Muscle of back (tissue), 13 donors: ENCODE results near the gene CTAG2. TPM values are rescaled to one million over a fixed set of nuclear protein-coding genes. Genes with fewer than 3 reads are reported as not detected.
A peak's percentile ranks its signal among the peaks of the same experiment; 100 is the strongest.
"Not testable (repeated sequence)": the region's sequence is repeated elsewhere in the genome, so short reads cannot be mapped to it uniquely, and the experiment has no call there.

Experiments
- DNase-seq, 3 donors: peaks; one replicate each; pipeline versions ENCODE4 v3.0.0 to v3.0.0-alpha.2; 2013
- long read RNA-seq, 9 donors: transcript quantifications; one replicate each; lab custom pipeline, GENCODE V29; 2026
- polyA plus RNA-seq, 10 donors: library from polyadenylated mRNA; unstranded; fragments of 120-200 nt; gene quantifications; one replicate each; pipeline ENCODE4 v1.2.1, GENCODE V29; 2013; ENCODE audit not compliant: insufficient read length in 10 of 10

The CTAG2 gene
- polyA plus RNA-seq, result not detected
- long read RNA-seq, donor 1, result 0 reads
- long read RNA-seq, donor 2, result 0 reads
- long read RNA-seq, donor 3, result 0 reads
- long read RNA-seq, donor 4, result 0 reads
- long read RNA-seq, donor 5, result 0 reads
- long read RNA-seq, donor 6, result 0 reads
- long read RNA-seq, donor 7, result 0 reads
- long read RNA-seq, donor 8, result 0 reads
- long read RNA-seq, donor 9, result 0 reads

DNA sequence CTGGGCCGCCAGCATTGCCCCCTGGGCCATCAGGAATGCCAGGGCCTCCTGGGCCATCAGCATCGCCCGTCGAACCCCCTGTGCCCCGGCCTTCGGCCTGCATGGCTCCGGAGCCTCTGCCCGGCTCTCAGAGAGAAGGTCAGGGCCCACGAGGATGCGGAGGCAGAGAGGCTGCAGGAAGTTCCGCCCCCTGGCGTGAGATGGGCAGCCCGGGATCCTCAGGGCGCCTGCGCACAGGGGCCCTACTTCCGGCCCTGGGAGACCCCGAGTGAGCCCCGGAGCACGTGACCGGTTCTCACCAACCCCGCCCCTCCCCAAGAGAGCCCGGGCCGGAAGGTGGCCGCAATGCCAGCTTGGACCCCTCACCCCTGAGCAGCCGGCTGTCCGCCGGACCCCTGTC lies at the start of gene CTAG2:
Gene CTAG2, minus strand, starts transcription at position 167 of the 400 bp plus-strand sequence. Its CDS starts 64 bp downstream, at position 103.
- DNase-seq, result not testable (repeated sequence)

DNA sequence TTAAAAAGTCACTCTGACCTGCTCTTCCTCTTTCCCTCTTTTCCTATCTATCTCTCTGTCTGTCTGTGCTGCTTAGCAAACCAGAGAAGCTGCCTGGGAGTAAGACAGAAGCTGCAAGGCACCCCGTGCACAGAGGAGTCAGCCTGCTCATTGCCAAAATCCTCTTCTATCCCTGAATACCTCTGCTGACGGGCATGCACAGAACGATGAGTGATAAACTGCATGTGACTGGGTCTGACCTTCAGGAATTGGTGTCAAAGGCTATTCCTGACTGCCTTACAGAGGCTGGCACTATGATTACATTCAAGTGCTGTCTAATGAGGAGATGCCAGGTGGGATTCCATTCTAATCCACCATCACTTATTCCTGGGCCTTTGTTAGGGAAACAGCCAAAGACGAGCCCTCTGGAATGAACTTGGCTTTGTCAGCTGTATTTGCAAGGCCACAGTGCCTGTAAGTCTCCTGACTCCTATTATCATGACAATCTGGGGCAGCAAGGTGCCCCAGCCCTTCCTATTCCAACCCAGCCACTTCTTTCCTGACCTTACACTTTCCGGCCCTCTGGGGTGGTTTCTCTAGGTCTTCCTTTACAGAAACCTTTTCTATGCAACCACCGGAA lies 45.4 kb upstream of the CTAG2 start:
- no peak for DNase-seq

GRCh38 chrX:154696676-154697045 lies 43.3 kb upstream of the CTAG2 start:
- DNase-seq, result no peak

GRCh38 chrX:154695911-154696675 lies 42.7 kb upstream of the CTAG2 start:
- peak; percentile 67 to 88 (median 70) for DNase-seq

DNA sequence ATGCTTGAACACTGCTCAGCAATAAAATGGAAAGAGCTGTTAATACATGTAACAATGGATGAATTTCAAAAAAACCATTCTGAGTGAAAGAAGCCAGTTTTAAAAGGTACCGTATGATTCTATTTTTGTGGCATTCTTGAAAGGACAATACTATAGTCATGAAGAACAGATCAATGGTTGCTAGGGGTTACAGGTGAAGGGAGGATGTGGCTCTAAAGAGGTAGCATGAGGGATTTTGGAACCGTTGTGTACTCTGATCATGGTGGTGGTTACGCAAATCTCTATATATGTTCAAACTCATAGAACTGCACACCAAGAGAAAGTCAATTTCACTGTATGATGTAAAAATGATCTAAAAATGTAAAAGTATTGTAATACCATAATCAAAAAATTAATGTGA lies 40.0 kb upstream of the CTAG2 start:
- DNase-seq, result no peak

GRCh38 chrX:154690438-154690837 lies 37.1 kb upstream of the CTAG2 start:
- DNase-seq, result not testable (repeated sequence)

DNA sequence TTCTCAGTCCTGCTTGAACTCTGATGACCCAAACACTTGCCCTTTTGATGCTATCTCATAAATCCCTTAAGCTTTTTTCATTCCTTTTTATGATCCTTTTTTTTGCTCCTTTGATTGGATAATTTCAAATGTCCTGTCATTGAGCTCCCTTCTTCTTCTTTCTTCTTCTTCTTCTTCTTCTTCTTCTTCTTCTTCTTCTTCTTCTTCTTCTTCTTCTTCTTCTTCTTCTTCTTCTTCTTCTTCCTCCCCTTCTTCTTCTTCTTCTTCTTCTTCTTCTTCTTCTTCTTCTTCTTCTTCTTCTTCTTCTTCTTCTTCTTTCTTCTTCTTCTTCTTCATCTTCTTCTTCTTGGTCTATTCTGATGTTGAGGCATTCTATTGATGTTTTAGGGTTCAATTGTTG lies 18.7 kb upstream of the CTAG2 start:
- not testable (repeated sequence) for DNase-seq

GRCh38 chrX:154670848-154671247 lies 17.5 kb upstream of the CTAG2 start:
- not testable (repeated sequence) for DNase-seq

- no peak for DNase-seq
Measured at GRCh38 chrX:154661899-154662298, 8.5 kb upstream of the CTAG2 start.

DNA sequence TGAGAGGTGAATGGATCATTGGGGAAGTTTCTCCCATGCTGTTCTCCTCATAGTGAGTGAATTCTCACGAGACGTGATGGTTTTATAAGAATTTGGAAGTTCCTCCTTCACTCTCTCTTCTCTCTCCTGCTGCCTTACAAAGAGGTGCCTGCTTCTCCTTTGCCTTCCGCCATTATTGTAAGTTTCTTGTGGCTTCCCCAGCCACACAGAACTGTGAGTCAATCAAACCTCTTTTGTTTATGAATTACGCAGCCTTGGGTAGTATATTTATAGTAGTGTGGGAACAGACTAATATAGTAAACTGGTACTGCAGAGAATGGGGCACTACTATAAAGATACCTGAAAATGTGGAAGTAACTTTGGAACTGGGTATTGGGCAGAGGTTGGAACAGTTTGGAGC lies 7.8 kb upstream of the CTAG2 start:
- DNase-seq, result no peak

GRCh38 chrX:154660541-154660940 lies 7.2 kb upstream of the CTAG2 start:
- no peak for DNase-seq

DNA sequence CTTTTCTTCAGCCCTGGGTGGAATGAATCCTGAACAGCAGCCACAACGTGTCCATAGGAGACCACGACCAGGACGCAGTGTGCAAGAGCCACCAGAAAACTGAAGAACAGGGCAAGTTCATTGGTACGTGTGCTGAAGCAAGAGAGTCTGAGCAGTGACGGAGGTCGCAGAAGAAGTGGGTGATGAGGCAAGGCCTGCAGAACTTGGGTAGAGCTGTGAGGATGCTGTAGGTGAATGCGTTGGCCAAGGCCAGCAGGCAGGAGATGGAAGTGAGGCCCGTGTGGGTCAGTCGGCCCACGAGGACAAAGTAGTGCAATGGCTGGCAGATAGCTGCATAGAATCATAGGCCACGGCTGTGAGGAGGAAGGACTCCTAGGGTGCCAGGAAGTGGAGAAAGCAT lies 5.6 kb upstream of the CTAG2 start:
- DNase-seq, result no peak

DNA sequence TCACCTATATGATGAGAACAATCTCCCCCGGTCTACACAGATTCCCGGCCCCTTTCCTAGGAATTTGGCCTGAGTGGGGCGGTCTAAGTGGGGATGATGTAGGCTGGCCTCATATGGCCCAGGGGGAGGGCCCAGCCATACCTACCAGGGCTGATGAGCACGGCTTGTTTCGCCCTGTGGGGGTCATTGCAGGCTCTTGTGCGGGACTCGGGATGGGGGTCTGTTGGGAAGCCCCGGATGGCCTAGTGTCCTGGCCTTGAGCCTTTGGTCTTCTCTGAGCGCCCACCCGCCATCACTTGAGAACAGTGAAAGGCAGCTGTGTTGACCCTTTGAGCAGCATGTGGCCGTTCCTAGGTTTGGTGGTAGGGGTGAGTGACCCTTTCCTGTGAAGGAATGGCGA lies 4.8 kb upstream of the CTAG2 start:
- no peak for DNase-seq

GRCh38 chrX:154657226-154657805 lies 3.9 kb upstream of the CTAG2 start:
- no peak for DNase-seq

DNA sequence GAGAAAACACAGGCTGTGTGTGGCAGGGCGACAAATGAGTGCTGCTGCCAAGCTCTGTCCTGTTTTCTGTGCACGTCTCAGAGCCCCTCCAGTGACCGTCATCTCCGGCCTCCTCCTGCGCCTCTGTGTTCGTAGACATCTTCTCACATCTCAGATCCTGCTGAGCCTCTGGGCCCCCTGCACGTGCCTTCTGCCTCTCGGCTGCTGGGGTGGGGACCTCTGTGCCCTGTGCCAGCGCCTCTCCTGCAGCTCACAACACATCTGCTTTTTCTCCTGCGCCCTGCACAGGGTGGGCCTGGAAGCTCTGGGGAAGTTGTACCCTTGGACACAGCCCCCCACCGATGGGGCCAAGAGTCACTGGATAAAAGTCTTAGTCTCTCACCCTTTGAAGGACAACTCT lies 2.4 kb upstream of the CTAG2 start:
- no peak for DNase-seq

DNA sequence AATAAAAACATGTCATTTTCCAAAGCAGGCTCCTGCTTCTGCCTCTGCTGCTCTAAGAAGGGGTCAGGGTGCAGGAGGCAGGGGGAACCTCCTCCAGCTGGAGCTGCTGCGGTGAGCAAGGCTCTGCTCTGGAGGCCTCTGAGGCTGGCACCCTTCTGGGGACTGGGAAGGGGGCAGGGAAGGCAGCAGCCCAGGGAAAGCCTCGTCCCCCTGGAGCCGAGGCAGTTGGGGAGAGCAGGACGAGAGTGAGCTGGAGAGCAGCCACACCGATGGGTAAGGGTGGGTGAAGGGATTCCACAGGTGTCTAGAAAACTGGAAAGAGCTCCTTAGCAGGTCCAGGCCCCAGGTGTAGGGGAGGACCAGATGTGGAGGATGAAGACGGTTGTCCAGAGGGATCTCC lies 2.0 kb upstream of the CTAG2 start:
- DNase-seq, result no peak

DNA sequence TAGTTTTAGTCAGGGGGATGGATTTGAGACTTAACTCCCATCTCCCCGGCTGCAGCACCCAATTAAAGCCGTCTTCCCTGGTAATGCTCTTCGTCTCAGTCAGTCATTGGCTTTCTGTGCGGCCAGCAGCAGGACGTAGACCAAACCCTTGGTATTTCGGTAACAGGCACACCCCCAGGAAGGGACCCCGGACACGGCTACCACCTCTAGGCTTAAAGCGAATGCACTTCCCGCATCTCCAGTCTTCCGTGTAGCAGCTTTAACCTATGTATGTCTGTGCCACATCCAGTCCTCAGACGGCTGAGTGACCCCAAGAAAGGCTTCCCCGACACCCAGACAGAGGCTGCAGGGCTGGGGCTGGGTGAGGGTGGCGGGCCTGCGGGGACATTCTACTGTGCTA lies 1.5 kb upstream of the CTAG2 start:
- no peak for DNase-seq

DNA sequence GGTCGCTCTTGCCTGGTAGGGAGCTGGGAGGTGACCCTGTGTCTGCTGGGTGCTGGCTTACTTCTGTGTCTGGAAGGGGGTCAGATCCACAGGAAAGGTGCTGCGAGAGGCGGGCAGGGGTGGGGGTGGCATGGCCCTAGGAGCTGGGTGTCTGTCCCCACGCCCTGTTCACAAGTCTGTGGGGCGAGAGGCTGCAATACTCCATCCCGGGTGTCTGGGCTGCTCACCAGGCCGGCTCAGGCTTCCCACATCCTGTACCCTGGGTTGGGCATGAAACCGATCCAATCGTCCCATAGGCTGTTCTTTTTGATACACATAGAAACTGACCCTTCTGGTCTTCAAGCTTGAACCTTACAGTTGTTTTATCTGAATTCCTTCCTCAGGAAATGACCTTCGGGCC lies 993 bp upstream of the CTAG2 start:
- no peak for DNase-seq

GRCh38 chrX:154653048-154653401 lies 354 bp downstream of the CTAG2 start:
- no peak for DNase-seq

DNA sequence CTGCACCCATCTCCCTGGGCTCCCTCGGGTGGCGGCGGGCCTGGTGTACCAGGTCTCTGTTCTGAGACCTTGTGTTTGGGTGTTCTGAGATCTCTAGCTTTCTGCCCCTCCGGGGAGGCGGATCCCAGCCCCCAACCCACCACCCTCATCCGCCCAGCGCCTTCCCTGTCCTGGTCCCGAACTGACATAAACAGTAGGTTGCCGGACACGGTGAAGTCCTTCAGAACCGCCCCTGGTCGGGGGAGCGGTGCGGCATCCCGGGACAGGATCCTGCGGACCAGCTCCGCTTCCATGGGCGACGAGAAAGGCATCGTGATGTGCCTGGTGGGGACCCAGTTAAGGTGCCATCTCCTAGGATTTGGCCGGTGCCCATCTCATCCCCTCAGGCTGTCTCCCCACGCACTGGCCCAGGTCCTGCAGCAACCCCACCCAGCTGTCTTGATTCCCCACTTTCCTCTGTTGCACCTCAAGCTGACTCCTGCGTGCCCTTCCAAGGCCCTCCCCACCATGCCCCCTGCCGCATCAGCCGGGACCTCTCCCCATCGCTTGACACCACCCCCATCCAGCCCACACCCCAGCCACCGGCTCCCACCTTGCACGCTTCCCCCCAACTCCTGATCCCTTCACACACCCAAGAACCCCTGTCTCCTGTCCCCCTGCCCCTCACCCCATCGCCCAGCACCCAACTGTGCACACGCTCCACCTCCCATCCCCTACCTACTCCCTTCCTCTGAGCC lies 900 bp downstream of the CTAG2 start:
- DNase-seq, result no peak

DNA sequence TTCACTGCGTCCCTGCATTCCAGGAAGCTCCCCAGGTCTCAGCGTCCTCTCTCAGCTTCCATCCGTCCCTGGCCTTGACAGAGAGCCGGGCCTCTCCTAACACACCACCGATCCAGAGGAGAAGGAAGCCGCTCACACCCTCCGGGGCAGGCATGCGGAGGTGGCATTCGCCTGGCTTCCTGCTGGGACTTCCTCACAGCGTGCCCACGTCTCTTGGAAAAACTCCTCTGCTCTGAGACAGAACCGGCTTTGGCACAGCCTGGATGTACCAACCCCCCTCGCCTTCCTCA lies 3.2 kb downstream of the CTAG2 start:
- DNase-seq, result no peak

DNA sequence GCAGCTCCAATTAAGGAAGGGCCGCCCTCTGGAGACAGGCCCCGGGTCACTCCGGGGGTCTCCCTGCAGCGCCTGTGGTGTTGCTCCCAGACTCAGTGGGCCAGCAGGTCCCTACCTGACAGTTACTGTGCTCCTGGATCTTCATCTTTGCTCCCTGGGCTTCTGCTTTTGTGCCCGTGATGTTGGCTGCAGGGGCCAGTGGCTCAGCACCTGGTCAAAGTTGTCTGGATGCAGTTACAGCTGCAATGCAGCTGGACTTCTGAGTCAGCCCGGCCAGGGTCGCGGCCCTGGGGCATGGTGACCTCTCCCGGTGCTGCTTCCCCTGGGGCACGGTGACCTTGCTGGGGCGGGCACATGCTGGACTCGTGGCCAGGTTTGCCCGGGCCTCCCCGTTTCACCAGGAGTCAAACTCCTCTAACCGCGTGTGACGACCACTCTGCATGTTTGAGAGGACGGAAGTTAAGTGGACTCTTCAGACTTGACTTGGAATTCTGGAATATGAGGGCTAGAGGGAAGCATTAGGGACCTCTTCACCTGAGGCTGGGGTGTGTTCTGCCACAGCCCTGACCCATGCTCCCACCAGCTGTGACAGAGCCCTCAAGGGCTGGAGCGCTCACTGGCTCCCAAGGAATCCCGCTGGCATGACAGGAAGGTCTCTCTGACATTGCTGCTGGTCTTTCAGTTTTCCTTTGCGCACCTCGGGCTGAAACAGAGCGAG lies 3.7 kb downstream of the CTAG2 start:
- no peak for DNase-seq
